ENCODE data around the gene MALT1.
"Not testable (repeated sequence)": the region's sequence is repeated elsewhere in the genome, so short reads cannot be mapped to it uniquely, and the experiment has no call there.

Gene MALT1, protein sequence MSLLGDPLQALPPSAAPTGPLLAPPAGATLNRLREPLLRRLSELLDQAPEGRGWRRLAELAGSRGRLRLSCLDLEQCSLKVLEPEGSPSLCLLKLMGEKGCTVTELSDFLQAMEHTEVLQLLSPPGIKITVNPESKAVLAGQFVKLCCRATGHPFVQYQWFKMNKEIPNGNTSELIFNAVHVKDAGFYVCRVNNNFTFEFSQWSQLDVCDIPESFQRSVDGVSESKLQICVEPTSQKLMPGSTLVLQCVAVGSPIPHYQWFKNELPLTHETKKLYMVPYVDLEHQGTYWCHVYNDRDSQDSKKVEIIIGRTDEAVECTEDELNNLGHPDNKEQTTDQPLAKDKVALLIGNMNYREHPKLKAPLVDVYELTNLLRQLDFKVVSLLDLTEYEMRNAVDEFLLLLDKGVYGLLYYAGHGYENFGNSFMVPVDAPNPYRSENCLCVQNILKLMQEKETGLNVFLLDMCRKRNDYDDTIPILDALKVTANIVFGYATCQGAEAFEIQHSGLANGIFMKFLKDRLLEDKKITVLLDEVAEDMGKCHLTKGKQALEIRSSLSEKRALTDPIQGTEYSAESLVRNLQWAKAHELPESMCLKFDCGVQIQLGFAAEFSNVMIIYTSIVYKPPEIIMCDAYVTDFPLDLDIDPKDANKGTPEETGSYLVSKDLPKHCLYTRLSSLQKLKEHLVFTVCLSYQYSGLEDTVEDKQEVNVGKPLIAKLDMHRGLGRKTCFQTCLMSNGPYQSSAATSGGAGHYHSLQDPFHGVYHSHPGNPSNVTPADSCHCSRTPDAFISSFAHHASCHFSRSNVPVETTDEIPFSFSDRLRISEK

DNA sequence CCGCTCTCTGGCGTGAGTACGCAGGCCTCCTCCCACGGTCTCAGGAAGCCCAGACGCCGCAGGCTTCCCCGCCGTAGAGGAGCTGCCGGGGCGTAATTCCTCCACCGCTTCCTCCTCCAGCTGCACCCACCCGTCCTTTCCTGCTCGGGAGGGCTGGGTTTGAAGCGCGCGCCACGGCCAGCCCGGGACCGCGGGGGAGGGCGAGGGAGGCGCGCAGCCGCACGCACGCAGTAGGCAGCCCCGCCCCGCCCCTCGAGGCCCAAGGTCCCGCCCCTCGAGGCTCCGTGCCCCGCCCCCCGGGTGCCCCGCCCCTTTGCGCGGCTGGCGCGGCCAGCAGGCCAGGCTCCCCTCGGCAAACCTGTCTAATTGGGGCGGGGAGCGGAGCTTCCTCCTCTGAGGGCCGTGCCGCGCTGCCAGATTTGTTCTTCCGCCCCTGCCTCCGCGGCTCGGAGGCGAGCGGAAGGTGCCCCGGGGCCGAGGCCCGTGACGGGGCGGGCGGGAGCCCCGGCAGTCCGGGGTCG is at the start of gene MALT1:
MALT1 (plus strand) TSS at position 355 of the 521 bp plus-strand sequence. CDS start 179 bp downstream, outside the sequence.
- peak; percentile 95 for DNase-seq

DNA sequence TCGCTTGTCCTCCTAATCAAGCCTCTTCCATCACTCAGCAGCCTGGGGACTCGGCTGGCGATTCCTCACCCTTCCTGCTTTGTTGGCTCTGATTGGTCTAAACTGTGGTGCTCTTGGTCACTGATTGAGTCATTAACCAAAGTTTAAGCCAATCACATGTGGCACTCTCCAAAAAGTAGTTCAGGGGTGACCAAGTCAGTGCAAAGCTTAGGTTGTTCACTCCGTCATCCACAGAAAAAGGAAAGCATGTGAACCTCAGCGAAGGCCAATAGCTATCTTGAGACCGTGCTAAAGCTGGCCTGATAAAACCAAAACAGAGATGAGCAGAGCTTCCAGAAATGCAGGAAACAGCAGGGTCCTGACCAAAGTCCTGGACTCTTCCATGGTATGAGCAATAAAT is 47.3 kb upstream of the MALT1 start:
- no peak for DNase-seq

DNA sequence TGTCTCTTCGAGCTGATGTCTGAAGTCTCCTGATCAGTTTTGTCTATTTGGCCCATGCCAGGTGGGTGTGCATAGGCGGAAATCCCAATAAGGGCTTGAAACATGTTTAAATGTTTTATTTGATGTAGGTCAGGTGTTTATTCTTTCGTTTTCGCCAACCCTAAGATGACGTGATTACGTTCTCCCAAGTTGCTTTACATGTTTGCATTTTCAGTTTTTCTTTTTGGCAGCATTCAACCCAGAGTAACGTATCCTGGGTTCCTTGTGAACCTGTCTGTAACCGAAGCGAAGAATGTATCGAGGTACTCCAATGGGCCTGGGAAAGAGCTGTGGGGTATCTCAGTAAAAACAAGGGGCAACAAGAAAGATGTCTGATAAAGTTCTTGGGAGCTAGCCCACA is 45.4 kb upstream of the MALT1 start:
- no peak for DNase-seq

DNA sequence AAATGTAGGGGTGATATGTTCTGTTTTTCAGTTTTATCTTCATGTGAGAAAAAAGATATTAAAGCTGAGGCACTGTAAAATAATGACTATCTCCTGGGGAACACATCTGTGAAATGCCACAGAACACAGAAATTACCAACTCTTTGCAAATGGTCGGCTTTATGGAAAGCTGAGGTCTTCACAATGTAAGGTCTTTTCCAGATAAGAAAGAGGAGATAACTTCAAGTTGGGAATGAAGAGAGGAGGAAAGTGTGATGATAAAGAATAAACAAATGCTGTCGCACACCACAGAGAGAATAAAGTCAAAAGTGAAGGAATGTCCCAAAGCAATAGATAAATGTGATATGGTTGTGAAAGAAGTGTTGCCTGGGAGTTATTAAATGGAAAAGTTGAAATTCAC is 41.2 kb upstream of the MALT1 start:
- no peak for DNase-seq

DNA sequence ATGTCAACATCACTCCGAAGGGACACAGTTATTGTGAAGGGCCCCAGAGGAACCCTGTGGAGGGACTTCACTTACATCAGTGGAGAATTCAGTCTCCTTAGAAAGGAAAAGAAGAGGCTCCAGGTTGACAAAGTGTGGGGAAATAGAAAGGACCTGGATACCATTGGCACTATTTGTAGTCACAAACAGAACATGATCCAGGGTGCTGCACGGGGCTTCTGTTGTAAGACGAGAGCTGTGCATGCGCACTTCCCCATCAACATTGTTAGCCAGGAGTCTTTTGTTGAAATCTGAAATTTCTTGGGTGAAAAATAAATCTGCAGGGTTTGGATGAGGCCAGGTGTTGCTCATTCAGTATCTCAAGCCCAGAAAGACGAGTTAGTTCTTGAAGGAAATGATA is 40.0 kb upstream of the MALT1 start:
- no peak for DNase-seq

DNA sequence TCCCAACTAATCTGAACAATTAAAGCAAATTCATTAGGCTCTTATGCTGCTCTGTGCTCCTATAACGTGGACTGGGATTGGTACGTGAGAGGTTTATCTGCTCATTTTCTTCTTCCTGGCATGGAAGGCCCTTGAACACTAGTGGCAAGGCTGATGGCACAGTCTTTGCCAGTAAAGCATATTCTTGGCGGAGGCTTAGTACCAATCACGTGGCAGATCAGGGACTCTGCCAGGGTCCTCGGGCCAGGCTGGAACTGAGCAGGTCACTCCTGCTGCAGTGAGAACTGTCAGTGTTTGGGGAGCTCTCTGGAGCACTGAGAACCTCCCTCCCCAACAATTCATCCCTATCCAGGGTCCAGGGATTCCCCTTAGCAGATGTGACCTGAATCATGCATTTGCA is 38.7 kb upstream of the MALT1 start:
- no peak for DNase-seq

DNA sequence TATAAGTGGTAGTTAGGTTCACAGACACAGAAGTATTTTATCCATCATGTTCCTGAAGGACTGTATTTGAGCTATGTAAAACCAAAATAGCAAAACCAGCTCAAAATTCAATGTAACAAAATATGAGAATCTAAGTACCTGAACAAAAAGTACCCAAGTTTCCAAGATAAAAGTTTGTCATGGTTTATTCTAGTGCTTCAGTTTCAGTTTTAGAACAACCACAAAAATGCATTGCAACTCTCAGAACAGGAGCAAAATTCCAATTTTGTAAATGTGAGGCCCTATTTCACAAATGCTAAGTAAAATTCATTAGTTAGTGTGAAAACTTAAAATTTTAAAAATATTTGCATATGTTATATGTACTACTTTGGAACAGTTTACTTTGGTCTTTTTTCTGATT is 37.4 kb upstream of the MALT1 start:
- no peak for DNase-seq

DNA sequence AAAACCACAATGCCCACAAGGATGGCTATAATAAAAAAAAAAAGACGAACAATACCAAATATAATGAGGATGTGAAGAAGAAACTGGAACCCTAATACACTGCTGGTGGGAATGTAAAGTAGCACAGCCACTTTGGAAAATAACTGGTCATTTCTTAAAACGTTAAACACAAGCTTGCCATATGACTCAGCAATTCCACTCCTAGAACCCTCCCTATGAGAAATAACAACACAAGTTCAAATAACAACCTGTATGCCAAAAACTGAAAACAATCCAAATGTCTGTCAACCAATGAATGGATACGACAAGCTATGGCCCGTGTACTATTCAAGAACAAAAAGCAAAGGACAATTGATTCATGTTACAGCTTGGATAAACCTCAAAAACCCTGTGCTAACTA is 35.4 kb upstream of the MALT1 start:
- DNase-seq, result no peak

DNA sequence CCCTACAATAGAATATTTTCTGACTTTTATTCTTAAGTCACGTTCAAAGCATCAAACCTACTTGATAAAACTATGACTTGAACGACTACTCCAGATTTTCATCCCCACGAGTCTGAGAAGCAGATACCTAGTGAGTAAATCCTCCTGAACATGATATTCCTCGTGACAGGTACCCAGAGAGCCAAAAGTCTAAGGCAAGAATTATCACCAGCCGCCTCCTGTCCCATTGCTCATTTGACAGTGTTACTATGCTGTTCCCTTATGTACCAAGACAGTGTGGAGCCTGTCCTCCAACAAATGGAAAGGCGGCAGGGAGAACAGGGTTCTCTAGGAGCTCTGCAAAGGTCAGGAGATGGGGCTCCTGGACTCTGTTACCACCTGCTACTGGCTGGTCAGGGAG is 34.1 kb upstream of the MALT1 start:
- no peak for DNase-seq

DNA sequence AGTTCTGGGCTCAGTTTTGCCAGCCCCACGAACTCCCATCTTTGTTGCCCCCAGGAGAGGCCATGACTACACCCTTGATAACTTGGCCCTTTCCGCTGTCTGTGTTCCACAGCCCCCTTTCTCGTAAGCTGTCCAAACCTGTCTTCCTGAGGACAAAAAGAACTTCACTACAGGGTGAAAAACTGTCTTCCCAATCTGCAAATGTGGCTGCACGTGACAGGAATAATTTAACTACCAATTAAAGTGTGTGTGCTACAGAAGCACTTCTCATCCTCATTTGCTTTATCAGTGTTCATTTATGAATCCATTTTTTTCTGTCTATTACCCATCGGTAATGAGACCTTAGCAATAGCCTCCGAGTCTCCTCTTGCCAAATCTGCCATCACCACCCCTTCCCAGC is 33.3 kb upstream of the MALT1 start:
- DNase-seq, result no peak

DNA sequence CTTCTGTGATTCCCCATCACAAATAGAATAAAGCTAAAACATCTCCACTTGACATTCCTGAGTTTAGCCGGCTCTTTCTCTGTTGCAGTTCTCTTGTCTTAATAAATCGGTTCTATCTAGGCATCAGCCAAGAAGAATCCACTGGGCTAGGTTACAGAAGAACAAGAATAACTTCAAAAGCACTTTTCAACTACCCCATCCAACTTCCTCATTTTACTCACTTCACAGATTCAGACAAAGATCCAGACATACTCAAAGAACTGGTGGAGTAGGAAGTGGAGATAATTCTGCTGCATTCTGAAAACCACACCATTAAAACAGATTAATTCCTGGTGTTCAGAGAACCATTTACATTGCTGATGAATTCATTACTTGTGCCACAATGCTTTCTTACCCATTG is 32.8 kb upstream of the MALT1 start:
- no peak for DNase-seq

DNA sequence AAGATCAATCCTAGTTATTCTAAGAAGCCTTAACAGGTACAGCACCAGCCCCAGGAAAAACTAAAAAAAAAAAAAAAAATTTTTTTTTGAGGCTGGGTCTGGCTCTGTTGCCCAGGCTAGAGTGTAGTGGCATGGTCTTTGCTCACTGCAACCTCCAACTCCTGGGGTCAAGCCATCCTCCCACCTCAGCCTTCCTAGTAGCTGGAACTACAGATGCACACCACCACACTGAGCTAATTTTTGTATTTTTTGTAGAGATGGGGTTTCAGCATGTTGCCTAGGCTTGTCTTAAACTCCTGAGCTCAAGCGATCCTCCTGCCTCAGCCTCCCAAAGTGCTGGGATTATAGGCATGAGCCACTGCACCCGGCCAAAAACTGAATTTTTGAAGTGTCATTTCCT is 32.0 kb upstream of the MALT1 start:
- DNase-seq, result no peak

DNA sequence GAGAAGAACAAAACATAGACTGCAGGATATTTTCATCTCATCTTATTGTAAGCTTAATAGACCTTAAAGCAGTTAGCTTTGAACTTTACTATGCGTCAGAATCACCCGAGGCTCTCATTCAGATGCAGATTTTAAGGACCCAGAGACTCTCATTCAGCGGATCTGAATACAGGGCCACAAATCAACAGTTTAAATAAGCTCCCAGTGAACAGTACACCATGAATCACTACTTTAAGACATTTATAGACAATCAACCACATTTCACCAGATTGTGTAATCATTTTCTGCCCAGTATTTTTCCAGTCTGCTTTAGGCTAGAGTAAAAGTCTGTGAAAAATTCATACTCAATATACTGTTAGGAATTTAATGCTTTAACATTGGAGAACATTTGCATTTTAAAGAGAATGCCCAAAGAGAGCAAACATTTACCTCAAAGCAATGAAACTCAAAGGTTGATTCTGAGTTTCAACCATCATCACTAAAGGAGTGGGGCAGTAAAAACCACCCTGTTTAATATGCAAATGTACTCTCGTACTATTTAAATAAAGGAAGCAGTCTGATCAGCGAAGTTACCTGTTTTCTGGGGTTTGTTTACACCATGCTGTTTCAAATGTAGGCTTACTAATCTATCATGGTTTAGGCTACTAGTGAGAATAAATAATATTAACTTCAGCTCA is 31.4 kb upstream of the MALT1 start:
- no peak for DNase-seq

DNA sequence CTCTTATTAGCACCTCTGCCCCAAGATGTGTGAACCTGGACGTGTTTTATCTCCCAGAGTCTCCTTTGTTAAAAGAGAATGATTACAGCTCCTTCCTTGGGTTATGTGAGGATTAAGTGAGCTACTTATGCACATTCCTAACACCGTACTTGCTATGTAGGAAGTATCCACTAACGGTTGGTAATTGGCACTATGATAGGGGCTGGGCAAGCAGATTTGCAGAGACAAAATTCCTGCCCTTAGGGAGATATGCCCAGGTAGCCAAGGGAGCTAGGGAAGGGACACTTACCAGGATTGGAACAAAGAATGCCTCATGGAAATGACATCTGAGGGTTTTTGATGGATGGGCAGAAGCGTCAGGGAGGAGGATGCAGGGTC is 30.8 kb upstream of the MALT1 start:
- DNase-seq, result no peak

DNA sequence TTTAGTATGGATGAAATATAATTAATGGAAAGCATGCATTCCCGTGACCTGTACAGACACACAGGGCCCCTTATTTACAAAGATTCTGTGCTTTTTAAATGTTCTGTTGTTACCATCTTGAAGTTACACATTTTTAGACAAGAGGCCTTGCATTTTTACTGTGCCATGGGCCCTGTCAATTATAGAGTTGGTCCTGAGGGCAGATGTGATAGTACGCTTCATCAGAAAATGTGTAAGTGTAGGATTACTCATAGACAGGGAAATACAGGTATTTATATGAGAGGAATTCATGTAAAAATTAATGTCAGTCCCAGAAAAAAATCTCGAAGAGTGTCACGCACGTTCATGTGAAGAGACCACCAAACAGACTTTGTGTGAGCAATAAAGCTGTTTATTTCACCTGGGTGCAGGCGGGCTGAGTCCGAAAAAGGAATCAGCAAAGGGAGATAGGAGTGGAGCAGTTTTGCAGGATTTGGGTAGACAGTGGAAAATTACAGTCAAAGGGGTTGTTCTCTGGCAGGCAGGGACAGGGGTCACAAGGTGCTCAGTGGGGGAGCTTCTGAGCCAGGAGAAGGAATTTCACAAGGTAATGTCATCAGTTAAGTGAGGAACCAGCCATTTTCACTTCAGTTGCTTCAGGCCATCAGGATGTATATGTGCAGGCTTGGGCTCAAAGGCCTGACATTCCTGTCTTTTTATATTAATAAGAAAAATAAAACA is 30.2 kb upstream of the MALT1 start:
- DNase-seq, result no peak

DNA sequence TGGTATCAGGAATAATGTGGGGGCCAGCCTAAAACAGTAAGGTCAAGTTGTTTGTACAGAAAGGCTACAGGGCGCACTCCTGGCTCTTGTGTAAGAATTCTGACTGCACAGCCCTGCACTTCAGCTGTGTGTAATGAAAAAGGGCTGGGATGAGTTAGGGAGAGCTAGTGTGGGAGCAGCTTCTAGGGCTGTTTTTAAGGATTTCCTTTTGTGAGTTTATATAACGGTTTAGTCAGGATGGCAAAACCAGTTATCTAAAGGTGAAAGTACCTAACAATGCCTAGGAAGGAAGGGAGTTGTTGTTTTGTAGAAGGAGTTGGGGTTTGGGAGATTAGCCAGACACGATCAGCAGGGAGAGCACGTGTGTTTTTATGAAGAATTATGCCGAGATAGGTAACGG is 27.7 kb upstream of the MALT1 start:
- not testable (repeated sequence) for DNase-seq

DNA sequence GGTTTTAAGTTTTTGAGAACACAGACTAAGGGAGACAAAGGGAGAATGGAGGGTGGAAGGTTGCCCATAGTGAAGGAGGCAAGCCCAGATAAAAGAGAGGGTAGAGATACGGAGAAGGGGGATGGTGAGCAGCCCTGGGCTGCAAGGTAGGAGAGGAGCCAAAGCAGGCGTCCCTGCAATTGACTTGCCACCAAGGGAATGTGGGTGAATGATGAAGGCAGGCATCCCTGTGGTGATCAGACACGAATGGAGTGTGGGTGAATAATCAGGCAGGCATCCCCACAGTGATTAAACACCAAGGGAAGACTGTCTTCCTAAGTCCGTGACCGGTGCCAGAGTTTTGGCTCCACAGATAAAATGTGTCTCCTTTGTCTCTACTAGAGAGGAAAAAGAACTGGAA is 25.9 kb upstream of the MALT1 start:
- DNase-seq, result no peak

DNA sequence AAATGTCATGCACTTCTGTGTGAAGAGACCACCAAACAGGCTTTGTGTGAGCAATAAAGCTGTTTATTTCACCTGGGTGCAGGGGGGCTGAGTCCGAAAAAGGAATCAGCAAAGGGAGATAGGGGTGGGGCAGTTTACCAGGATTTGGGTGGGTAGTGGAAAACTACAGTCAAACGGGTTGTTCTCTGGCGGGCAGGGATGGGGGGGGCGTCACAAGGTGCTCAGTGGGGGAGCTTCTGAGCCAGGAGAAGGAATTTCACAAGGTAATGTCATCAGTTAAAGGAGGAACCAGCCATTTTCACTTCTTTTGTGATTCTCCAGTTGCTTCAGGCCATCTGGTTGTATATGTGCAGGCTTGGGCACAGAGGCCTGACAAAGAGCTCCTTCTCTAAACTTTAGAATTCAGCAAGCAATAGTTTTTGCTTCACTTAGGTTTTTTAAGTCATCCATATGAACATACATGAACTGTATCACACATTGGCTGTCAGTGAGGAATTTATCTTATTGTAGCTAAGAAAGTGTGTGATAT is 24.9 kb upstream of the MALT1 start:
- DNase-seq, result no peak

DNA sequence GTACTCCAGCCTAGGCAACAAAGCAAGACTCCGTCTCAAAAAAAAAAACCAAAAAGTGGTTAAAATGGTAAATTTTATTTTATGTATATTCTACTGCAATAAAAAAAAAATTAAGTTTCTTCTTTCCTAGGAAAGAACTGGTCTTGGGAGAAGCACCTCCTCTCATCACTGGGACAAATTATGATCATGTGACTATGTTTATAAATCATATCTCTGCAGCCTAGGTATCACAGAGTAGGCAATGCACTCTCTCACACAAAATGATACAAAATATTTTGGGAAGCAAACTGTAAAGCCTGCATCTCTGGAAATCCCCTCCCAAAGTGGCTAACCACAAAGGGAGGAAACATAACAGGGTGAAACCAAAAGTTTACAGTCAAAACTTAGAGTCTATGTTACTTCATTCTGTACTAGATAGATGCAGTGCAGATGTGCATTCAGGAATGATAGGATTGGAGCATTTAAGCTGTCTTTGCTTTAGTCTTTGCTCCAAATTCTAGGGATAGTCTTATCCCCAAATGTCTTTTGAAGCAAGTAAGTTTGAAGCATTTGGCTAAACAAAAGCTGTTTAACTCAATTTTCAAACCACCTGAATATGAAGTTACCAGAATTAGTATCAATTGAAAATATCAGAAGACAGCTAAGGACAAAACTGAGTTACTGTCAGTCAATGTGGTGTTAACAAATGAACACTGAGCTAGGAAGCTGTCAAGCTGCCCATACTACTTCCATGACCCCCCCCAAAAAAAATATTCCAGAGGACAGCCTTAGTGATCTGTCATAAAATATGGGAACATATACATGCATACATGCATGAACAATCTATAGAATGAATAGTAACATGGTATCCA is 21.1 kb upstream of the MALT1 start:
- DNase-seq, result no peak

DNA sequence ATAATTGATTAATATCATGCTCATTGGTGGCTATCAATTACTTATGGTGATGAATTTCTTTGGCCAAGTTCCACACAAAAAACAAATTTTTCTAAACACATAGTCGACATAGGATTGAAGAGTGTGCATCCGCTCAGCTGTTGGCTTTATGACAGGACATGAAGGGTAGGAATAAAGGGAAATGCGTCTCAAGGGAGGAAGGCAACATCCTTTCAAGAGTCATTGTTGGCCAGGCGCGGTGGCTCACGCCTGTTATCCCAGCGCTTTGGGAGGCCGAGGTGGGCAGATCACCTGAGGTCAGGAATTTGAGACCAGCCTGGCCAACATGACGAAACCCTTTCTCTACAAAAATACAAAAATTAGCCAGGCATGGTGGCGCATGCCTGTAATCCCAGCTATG is 20.4 kb upstream of the MALT1 start:
- not testable (repeated sequence) for DNase-seq

DNA sequence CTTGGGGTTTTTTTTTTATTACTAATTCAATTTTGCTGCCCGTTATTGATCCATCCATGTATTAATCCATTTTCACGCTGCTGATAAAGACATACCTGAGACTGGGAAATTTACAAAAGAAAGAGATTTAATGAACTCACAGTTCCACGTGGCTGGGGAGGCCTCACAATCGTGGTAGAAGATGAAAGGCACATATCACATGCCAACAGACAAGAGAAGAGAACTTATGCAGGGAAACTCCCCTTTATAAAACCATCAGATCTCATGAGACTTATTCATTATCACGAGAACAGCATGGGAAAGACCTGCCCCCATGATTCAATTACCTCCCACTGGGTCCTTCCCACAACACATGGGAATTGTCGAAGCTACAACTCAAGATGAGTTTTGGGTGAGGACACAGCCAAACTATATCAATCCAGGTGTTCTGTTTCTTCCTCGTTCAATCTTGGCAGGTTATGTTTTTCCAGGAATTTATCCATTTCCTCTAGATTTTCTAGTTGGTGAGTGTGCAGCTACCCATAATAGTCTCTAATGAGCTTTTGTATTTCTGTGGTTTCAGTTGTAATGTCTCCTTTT is 18.0 kb upstream of the MALT1 start:
- not testable (repeated sequence) for DNase-seq
